ENCODE data around the gene LTK.

LTK gene

DNA sequence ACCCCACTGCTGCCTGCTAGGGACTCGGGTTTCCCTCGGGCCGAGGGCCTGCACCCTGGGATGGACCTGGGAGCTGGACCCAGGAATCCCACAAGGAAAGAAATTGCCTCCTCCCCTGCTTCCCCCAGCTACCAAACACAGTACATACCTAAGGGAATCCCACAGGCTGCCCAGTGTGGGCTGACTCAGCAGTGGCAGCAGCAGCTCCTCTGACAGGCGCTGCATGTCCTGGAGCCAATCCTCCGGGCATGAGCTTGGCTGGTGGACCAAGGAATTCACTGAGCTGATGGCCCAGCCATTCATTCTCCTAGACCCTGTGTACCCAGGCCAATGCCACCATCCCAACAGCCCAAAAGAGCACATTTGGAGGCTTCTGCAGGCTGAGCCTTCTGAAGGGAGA, 9.5 kb upstream of the LTK start:
- DNase-seq: no peak

DNA sequence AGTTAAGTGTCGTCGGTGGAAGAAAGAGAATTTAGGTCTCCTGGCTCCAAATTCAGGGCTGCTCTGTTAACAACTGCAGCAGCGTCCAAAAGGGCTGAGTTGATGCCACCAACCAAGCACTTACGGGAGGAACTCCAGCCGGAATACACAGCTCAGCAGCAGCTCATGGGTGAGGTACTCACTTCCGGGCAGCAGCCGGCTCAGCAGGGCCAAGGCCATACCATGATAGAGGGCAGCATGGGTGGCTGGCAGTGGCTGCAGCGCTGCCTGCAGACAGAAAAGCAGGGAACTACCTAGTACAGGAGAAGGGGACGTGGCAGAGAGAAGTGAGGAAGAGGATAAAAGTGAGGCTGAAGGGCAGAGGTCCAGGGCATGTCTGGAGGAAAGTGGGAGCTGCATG, 8.0 kb upstream of the LTK start:
- DNase-seq: no peak

GRCh38 chr15:41520636-41521035, 7.0 kb upstream of the LTK start:
- DNase-seq: no peak

DNA sequence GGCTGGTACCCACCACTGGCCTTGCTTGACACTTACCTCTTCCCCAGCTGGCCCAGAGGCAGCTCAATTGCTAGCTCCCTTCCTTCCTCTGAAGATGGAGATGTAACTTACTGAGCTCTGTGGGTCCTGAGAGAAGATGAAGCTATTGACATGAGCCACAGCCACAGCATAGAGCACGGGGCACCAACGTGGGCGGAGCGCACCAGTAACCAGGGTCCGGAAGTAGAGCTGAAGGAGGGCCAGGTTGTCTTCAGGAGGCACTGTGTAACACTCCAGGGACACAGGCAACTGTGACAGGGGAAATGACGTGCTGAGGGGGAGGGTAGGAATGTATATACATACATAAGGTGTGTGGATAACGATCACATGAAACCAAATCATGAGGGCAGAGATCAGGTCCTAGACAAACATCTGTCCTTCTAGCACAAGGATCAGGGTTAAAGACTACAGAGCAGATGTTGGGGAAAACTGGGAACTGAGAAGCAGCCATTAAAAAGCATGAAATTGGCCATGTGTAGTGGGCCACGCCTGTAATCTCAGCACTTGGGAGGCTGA, 4.3 kb upstream of the LTK start:
- DNase-seq: no peak

DNA sequence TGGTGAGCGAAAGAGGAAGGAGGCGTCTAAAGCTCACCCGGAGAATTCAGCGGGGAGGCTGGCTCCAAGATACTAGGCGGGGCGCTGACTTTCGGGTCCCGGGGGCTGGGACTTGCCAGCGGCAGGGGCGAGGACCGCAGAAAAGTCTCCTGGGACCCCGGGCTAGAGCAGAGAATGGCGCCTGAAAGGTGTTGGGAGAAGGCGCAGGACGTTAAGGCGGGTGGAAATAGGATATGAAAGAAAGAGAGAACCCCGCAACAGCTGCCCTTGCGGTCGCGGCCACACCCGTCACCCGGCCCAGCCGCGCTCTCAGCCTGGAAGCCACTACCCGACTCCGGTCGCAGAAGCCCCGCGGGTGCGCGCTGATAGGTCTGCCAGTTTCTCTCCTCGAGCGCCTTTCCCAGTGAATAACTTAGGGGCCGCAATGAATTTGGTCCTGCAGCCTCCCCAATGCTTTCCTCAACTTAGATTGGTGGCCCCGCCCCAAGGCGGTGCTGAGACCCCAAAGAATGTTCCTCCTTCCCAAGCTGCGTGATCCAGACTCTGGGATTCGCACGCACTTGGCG, 604 bp downstream of the LTK start:
- peak; percentile 47 for DNase-seq

DNA sequence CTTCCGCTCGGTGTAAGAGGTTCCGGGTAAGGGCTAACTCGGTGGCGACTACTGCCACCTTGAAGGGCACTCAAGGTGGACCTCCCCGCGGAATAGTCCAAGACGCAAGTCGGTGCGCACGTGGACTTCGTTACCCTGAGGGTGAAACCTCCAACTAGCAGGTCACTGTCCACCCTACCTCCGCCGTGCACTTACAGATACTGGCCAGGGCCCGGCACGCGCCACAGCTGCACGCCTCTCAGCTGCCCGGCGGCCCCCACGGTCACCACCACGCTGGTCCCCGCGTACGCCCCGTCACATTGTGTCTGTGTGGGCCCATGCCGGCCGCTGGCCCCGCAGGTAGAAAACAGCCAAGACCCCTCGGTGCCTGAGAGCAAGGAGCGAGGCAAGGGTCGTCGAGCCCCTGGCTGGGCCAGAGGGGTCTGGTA, 1.1 kb downstream of the LTK start:
- DNase-seq: no peak

DNA sequence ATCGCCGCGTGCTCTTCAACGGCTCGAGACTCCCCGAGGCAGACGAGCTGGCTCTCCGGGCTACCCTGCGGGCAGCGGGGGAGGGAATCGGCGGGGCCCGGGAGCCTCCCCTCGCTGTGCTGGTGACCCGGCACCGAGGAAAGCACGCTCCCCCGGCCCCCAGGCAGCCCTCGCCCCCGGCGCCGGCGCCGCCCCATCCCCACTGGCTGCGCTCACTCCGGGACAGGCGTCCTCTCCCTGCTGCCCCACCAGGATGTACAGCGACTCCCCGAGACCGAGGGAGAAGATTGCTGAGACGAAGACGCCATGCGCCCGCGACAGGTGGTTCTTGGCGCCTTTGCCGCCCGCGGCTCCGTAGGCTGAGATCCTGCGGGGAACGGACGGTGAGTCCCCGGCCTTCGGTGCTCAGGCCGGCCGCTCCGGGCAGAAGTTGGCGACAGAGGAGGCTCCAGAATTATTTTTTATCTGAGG, 1.7 kb downstream of the LTK start:
- DNase-seq: no peak

- no peak for DNase-seq
These were observed 2.2 kb downstream of the LTK start for GRCh38 chr15:41511331-41511898.

DNA sequence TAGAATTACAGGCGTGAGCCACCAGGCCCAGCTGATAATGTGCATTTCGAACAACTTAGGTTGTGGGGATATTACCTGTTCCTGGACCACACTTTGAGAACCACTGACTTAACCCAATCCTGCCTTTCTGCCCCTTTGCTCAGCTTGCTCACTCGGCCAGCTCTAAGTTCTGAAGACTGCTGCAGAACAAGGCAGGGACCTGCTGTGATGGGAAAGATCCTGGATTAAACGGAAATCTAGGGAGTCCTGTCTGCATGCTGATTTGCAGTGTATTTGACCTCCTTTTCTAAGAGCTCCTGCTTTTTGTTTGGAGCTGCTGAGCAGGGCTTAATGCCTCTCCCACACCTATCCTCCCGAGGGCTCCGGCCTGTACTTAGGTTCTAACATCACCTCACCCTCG, 2.9 kb downstream of the LTK start:
- no peak for DNase-seq

GRCh38 chr15:41507820-41508290, 5.8 kb downstream of the LTK start:
- no peak for DNase-seq

GRCh38 chr15:41506796-41507341, 6.8 kb downstream of the LTK start:
- no peak for DNase-seq

GRCh38 chr15:41505776-41506175, 7.9 kb downstream of the LTK start:
- DNase-seq: no peak

- no peak for DNase-seq
These were observed 8.7 kb downstream of the LTK start for GRCh38 chr15:41504751-41505492.

DNA sequence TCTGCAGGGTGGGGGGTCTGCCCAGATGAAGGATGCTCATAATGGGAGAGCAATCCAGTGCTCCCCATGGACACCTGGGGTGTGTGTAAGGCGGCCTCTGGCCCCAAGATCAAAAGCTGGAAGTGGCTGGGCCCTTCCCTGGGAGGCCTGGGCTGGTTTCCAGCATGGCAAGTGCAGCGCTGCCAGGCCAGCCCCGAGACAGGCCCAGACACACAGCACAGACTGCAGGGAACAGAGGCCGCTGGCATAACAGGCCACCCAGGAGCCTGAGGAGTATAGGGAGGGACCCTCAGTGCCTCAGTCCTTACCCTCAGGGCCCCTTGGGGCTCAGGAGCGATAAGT, 10.0 kb downstream of the LTK start:
- no peak for DNase-seq

- peak; percentile 17 for DNase-seq
These were observed 10.6 kb downstream of the LTK start for GRCh38 chr15:41502795-41503668.

DNA sequence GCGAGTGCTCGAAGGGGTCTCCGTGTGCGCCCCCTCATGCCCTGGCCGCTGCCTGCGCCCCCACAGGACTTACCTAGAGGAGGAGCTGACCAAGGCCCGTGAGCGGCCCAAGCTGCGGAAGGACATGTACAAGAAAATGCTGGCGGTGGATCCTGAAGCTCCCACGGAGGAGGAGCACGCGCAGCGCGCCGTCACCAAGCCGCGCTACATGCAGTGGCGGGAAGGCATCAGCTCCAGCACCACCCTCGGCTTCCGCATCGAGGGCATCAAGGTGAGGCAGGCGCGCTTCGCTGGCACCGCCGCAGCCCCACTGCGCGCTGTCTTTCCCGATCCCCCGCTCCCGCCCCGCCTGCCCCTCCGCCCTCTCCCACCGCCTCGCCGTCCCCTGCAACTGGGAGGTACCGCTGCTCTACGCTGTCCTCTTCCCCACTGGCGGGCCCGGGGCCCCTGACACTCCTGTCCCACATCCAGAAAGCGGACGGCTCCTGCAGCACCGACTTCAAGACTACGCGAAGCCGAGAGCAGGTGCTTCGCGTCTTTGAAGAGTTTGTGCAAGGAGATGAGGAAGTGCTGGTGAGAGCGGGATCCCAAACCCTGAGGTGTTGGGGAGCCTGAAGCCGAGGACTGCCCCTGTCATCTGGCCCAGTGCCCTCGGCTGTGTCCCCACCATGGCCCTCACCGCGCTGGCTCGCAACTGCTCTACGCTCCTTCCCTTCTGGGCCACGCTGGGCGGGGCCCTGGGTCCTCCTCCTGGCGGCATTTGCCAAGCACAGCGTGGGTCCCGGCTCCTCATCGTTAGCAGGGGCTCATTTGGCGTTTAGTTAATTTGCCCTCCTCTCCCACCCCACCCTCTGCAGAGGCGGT, 11.5 kb downstream of the LTK start:
- no peak for DNase-seq

DNA sequence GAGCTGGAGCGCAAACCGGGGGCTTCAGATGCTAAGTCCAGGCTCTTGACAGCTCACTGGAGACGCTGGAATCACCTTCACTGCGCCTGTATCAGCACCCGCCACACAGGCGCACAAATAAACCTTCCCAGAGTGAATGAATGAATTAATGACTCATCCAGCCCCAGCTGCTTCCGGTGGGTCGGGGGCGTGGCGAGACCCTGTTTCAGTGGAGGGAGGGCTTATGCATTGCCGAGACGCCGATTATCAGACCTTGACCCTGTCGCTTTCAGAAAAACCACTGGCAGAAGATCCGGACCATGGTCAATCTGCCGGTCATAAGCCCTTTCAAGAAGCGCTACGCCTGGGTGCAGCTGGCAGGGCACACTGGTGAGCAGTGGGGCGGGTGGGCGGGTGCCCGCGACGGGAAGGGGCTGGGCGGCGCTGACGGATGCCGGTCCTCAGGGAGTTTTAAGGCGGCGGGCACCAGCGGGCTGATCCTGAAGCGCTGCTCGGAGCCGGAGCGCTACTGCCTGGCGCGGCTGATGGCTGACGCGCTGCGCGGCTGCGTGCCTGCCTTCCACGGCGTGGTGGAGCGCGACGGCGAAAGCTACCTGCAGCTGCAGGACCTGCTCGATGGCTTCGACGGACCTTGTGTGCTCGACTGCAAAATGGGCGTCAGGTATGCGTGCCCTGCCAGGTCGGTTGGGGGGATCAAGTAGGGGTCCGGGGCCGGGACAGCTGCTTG, 12.3 kb downstream of the LTK start:
- DNase-seq: no peak

GRCh38 chr15:41499109-41499851, 14.3 kb downstream of the LTK start:
- DNase-seq: no peak

DNA sequence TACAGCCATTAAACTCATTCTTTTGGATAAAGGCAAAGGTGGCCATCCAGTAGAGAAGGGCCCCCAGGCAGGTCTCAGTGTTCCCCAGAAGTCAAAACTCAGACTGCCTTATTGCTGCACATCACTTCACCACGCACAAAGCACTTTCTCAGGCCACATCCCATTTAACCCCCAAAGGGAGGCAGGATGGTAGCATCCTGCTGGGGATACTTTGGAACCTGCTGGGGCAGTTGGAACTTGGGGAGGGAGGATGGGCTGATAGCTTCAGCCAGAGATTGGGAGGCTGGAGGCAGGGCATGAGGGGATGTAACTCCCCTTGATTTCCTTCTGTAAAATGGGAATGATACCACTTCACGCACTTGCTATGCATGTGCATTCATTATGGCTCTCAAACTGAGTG, 15.0 kb downstream of the LTK start:
- DNase-seq: no peak

All from hematopoietic multipotent progenitor cell treated with erythropoietin and hydrocortisone succinate and interleukin-3 and kit ligand, for 8 days (in vitro differentiated cells).